PFSK-1 (cell line): ENCODE results near the gene IER5.

Experiments used
- FOXP2 ChIP-seq: optimal IDR thresholded peaks from 2 replicates; pipeline ENCODE3; 2011; ENCODE audit warnings: borderline replicate concordance, control low read depth, inconsistent platforms; ENCODE audit not compliant: insufficient read depth; ENCODE audit errors: extremely low read length, extremely low read depth
- POLR2AphosphoS5 ChIP-seq: IDR thresholded peaks from 2 replicates; pipeline ENCODE4 v1.6.1; 2012; ENCODE audit warnings: low read depth, mild to moderate bottlenecking, control low read depth, low read length, moderate library complexity
- REST ChIP-seq, 2 experiments: IDR thresholded peaks; 2 replicates each; pipeline versions ENCODE4 v1.6.1 to v1.8.0; 2011 to 2012; ENCODE audit warnings: low read depth in 2 of 2, low read length in 2 of 2, control low read depth in 1 of 2, inconsistent platforms in 1 of 2, mild to moderate bottlenecking in 1 of 2, moderate library complexity in 1 of 2; ENCODE audit not compliant: insufficient read depth in 1 of 2
- SIN3A ChIP-seq: IDR thresholded peaks from 2 replicates; pipeline ENCODE4 v1.6.1; 2012; ENCODE audit warnings: mild to moderate bottlenecking, low read length, moderate library complexity, borderline replicate concordance; ENCODE audit not compliant: insufficient read depth
- TAF1 ChIP-seq: IDR thresholded peaks from 2 replicates; pipeline ENCODE4 v1.6.1; 2012; ENCODE audit warnings: low read length, control low read depth, borderline replicate concordance; ENCODE audit not compliant: insufficient read depth

Gene IER5

DNA sequence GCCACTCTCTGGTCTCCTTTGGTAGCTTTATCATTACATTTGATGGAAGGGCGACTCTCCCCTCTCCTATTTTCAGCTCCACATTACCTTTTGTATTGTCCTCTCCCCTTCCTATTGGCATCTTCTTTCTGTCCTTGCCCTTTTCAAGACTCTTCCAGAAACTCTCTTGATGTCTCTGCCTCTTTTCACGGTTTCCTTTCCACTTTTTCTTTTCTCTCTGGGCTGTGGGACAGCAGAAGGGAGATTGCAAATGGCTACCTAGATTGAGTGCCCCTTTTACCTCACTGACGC, 17.5 kb downstream of the IER5 start:
- TF ChIP-seq FOXP2: no peak
- TF ChIP-seq POLR2AphosphoS5: no peak
- no peak for TF ChIP-seq REST (IDR thresholded peaks at IDR 0.05; ENCODE audit: insufficient read depth in 1 of 2, low read depth in 2 of 2, low read length in 2 of 2)
- no peak for TF ChIP-seq SIN3A
- no peak for TF ChIP-seq TAF1

- TF ChIP-seq REST (IDR thresholded peaks at IDR 0.05; ENCODE audit: insufficient read depth in 1 of 2, low read depth in 2 of 2, low read length in 2 of 2) (peak in 1 of 2 experiments; percentile 72; a peak in 2 of 4 replicates), SIN3A (peak; percentile 88; the same call in 1 of the 2 replicates), TAF1 (no peak)
Observed at GRCh38 chr1:181106479-181106878, 18.0 kb downstream of the IER5 start.

DNA sequence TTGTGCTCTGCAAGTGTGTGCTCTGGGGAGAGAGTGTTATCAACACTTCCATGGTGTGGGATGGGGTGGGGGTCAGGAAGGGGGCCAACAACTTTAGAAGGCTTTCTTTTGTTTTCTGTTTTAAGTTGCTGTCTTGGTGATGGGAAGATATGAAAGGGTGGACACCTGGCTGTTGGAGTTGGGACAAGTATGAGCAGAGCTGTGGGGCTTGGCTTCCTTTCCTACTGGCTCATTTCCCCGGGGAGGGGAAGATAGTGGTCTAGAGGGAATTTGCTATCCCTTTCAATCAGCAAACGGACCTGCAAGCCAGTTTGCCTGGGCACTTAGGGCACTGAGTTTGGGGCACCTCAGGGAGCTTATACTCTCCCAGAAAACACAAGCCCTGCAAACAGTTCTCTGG, 19.2 kb downstream of the IER5 start:
- TF ChIP-seq REST (IDR thresholded peaks at IDR 0.05; ENCODE audit: insufficient read depth in 1 of 2, low read depth in 2 of 2, low read length in 2 of 2) (no peak), TAF1 (no peak), POLR2AphosphoS5 (no peak), SIN3A (no peak), FOXP2 (no peak)

- TF ChIP-seq TAF1 (no peak), POLR2AphosphoS5 (no peak), SIN3A (no peak)
Observed at GRCh38 chr1:181108304-181108867, 19.9 kb downstream of the IER5 start.

DNA sequence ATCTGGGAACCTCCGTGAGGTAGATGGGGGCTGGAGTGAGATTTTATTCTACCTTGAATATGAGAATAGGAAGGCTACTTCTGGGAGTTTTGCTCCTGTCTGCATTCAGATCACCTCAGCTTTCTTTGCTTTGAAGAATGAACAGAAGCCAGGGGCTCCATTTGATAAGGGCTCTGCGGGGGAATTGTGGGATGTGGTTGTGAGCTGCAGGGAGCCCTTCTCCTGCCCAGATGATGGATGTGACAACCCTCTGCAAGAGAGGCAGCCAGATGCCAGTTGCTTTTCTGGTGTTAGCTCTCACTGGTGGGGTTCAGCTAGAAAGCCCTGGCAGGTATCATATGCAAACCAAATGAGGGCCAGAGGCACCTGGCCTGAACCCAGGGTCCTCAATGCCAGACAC, 21.5 kb downstream of the IER5 start:
- no peak for TF ChIP-seq POLR2AphosphoS5
- TF ChIP-seq SIN3A: no peak
- TF ChIP-seq REST (IDR thresholded peaks at IDR 0.05; ENCODE audit: insufficient read depth in 1 of 2, low read depth in 2 of 2, low read length in 2 of 2): no peak
- TF ChIP-seq FOXP2: no peak
- TF ChIP-seq TAF1: no peak
